ACHN (cell line): ENCODE measurements around the gene GUCY2C.

Experiments
- DNase-seq: peaks from one replicate; pipeline ENCODE4 v3.0.0-alpha.2; 2015
- in situ Hi-C: cut with HindIII; loops from 2 replicates; pipeline ENCODE4 v1.10.0; 2017; ENCODE audit warnings: low sequenced_read_pairs, low pct_ligation_motif_present, low pct_unique_long_range_greater_than_20kb

The GUCY2C gene

GRCh38 chr12:14591719-14592118 lies 104.7 kb downstream of the GUCY2C start:
- in situ Hi-C loops: no loop called here
- no peak for DNase-seq

GRCh38 chr12:14589169-14590004 lies 107.0 kb downstream of the GUCY2C start:
- DNase-seq: no peak
- in situ Hi-C loops: no loop called here

GRCh38 chr12:14588571-14588970 lies 107.8 kb downstream of the GUCY2C start:
- in situ Hi-C loops: no loop called here
- DNase-seq: no peak

GRCh38 chr12:14578646-14579045 lies 117.8 kb downstream of the GUCY2C start:
- in situ Hi-C loops: no loop called here
- no peak for DNase-seq

- in situ Hi-C loops: no loop called here
These were observed 119.1 kb downstream of the GUCY2C start for GRCh38 chr12:14577344-14577743.

GRCh38 chr12:14576896-14577295 lies 119.5 kb downstream of the GUCY2C start:
- in situ Hi-C loops: no loop called here

More at GRCh38 chr12:14577344-14577743, 119.1 kb downstream of the GUCY2C start:
- DNase-seq: no peak

GRCh38 chr12:14575585-14575984 lies 120.8 kb downstream of the GUCY2C start:
- in situ Hi-C loops: no loop called here
- no peak for DNase-seq

More at GRCh38 chr12:14576896-14577295, 119.5 kb downstream of the GUCY2C start:
- DNase-seq: no peak

- in situ Hi-C loops: no loop called here
These were observed 123.3 kb downstream of the GUCY2C start for GRCh38 chr12:14573118-14573517.

GRCh38 chr12:14572401-14572800 lies 124.0 kb downstream of the GUCY2C start:
- DNase-seq: no peak
- in situ Hi-C loops: no loop called here

More at GRCh38 chr12:14573118-14573517, 123.3 kb downstream of the GUCY2C start:
- no peak for DNase-seq

- in situ Hi-C loops: no loop called here
- DNase-seq: no peak
These were observed 124.6 kb downstream of the GUCY2C start for GRCh38 chr12:14571779-14572178.

- in situ Hi-C loops: no loop called here
- no peak for DNase-seq
These were observed 126.2 kb downstream of the GUCY2C start for GRCh38 chr12:14570231-14570630.

- DNase-seq: peak; percentile 48
- in situ Hi-C loops: no loop called here
These were observed 128.8 kb downstream of the GUCY2C start, which contains the start of gene PLBD1 for GRCh38 chr12:14567351-14568162. Gene PLBD1 (minus strand): TSS chr12:14567883. CDS start chr12:14567696, 187 bp downstream.

GRCh38 chr12:14564336-14564959 lies 132.0 kb downstream of the GUCY2C start:
- DNase-seq: no peak
- in situ Hi-C loops: no loop called here

GRCh38 chr12:14563046-14563445 lies 133.4 kb downstream of the GUCY2C start:
- in situ Hi-C loops: no loop called here

More at GRCh38 chr12:14563046-14563445, 133.4 kb downstream of the GUCY2C start:
- no peak for DNase-seq
